Endothelial cell of umbilical vein (primary cell): Measurements from ENCODE around the gene LRP10. TPM values are rescaled to one million over a fixed set of nuclear protein-coding genes. Genes with fewer than 3 reads are reported as not detected.

ENCODE experiments used
- BruUV-seq: library from RNA; stranded (reverse); fragments of 400-500 nt; replicated peaks from 2 replicates; lab custom pipeline; 2021; lab: Mats Ljungman, UMichigan
- CTCF ChIA-PET: fragments of 300-600, 350-600 bp; sonication (Branson Sonifier 250); formaldehyde crosslinking; loops from one replicate; lab custom pipeline; 2021; ENCODE audit warnings: antibody characterized with exemption, inconsistent platforms; lab: Charles Lee
- POLR2A ChIA-PET: fragments of 300-600, 350-600 bp; sonication (Branson Sonifier 250); formaldehyde crosslinking; loops from one replicate; lab custom pipeline; 2021; ENCODE audit warnings: antibody characterized with exemption, inconsistent platforms; lab: Charles Lee
- DNase-seq: peaks from one replicate; pipeline ENCODE4 v3.0.0-alpha.2; 2011; ENCODE audit warnings: low read depth, low spot score
- FAIRE-seq: peaks from 2 replicates; lab custom pipeline; 2011; peaks lifted over from hg19 to GRCh38; lab: Jason Lieb, UNC
- H2AFZ ChIP-seq: 2 replicates; pipeline ENCODE4 v1.6.0; 2012; ENCODE audit warnings: low read depth, low read length, control low read depth, inconsistent platforms
- H3K27ac ChIP-seq: 2 replicates; pipeline ENCODE4 v1.5.1; 2011; ENCODE audit warnings: low read depth, mild to moderate bottlenecking, control low read depth, low read length, moderate library complexity; ENCODE audit not compliant: insufficient read depth
- H3K27me3 ChIP-seq, 2 experiments: 2 replicates each; pipeline versions ENCODE4 v1.6.0 to v1.6.1; 2011; ENCODE audit warnings: low read length in 2 of 2, mixed read lengths in 1 of 2; ENCODE audit not compliant: control insufficient read depth in 2 of 2, insufficient read depth in 2 of 2
- H3K36me3 ChIP-seq, 2 experiments: 2 replicates in 1 of 2; 3 replicates in 1 of 2; pipeline ENCODE4 v1.5.1; 2011; ENCODE audit warnings: low read length in 2 of 2, mild to moderate bottlenecking in 1 of 2, moderate library complexity in 1 of 2; ENCODE audit not compliant: control insufficient read depth in 2 of 2, insufficient read depth in 2 of 2; ENCODE audit errors: extremely low read depth in 1 of 2
- H3K4me1 ChIP-seq: 3 replicates; pipeline ENCODE4 v1.5.1; 2011; ENCODE audit warnings: mild to moderate bottlenecking, low read length; ENCODE audit not compliant: control insufficient read depth, insufficient read depth; ENCODE audit errors: extremely low read depth
- H3K4me2 ChIP-seq: 2 replicates; pipeline ENCODE4 v1.6.1; 2011; ENCODE audit warnings: low read length, control low read depth, mixed read lengths; ENCODE audit not compliant: insufficient read depth
- H3K4me3 ChIP-seq, 3 experiments: fragments of 200-600 bp in 1 of 3; sonication (generic), shearing (Covaris generic) in 1 of 3; replicated peaks in 1 of 3; 2 replicates each; pipeline ENCODE4 v1.5.1; 2011 to 2016; ENCODE audit warnings: control low read depth in 3 of 3, low read length in 3 of 3, mild to moderate bottlenecking in 2 of 3, inconsistent platforms in 1 of 3, low read depth in 1 of 3, moderate library complexity in 1 of 3; ENCODE audit not compliant: insufficient read depth in 1 of 3
- H3K79me2 ChIP-seq: 2 replicates; pipeline ENCODE4 v1.6.0; 2012; ENCODE audit warnings: low read length, inconsistent platforms; ENCODE audit not compliant: control insufficient read depth, insufficient read depth
- H3K9ac ChIP-seq: replicated peaks from 2 replicates; pipeline ENCODE3; 2011; ENCODE audit warnings: low read length, control low read depth; ENCODE audit not compliant: insufficient read depth; ENCODE audit errors: extremely low read depth
- H3K9me1 ChIP-seq: replicated peaks from 3 replicates; pipeline ENCODE4 v1.6.0; 2011; ENCODE audit warnings: mild to moderate bottlenecking, low read length; ENCODE audit not compliant: control insufficient read depth, insufficient read depth; ENCODE audit errors: extremely low read depth
- H3K9me3 ChIP-seq: replicated peaks from 2 replicates; pipeline ENCODE4 v1.5.1; 2012; ENCODE audit warnings: low read length, inconsistent platforms; ENCODE audit not compliant: control insufficient read depth, insufficient read depth
- H4K20me1 ChIP-seq: replicated peaks from 2 replicates; pipeline ENCODE3; 2011; ENCODE audit warnings: mild to moderate bottlenecking, low read length; ENCODE audit not compliant: control insufficient read depth, insufficient read depth; ENCODE audit errors: extremely low read depth
- GATA2 ChIP-seq: IDR thresholded peaks from 2 replicates; pipeline ENCODE4 v1.7.0; 2011; ENCODE audit warnings: low read depth, mild to moderate bottlenecking, moderate library complexity, mixed read lengths, low read length; ENCODE audit not compliant: insufficient read length, insufficient read depth
- JUN ChIP-seq: IDR thresholded peaks from 2 replicates; pipeline ENCODE4 v1.6.1; 2011; ENCODE audit warnings: borderline replicate concordance, low read depth; ENCODE audit not compliant: insufficient read length, insufficient read depth
- MYC ChIP-seq: IDR thresholded peaks from one replicate; pipeline ENCODE4 v1.6.1; 2011; ENCODE audit warnings: mild to moderate bottlenecking, low read depth, low read length
- POLR2A ChIP-seq: IDR thresholded peaks from 2 replicates; pipeline ENCODE4 v1.6.1; 2012; ENCODE audit warnings: low read depth, mild to moderate bottlenecking, control low read depth, low read length
- dilution Hi-C: fragments of 300-500 bp; cut with MboI; formaldehyde crosslinking; loops from one replicate; pipeline ENCODE4 v1.15.0; 2019; ENCODE audit warnings: low sequenced_read_pairs; ENCODE audit not compliant: extremely low pct_ligation_motif_present
- intact Hi-C: fragments of 100-400 bp; cut with micrococcal nuclease; formaldehyde crosslinking; loops from one replicate; pipeline ENCODE4 v1.10.0; 2022
- polyA plus RNA-seq, 4 experiments: library from polyadenylated mRNA; depleted of rRNA in 3 of 4; stranded (reverse) in 3 of 4; unstranded in 1 of 4; fragments of >200 nt; gene quantifications; 2 replicates each; pipeline versions ENCODE4 v1.2.1 to v1.2.3, GENCODE V29; 2011 to 2012; ENCODE audit warnings: missing spikeins in 1 of 4
- total RNA-seq: library from RNA; stranded (reverse); gene quantifications from 2 replicates; pipeline ENCODE4 v1.2.3, GENCODE V29; 2021
- TF ChIP-seq, protein P1 (sequence below), 2 donors: IDR thresholded peaks; 1 replicate in 1 of 2; 2 replicates in 1 of 2; pipeline ENCODE4 v1.5.1; 2011; ENCODE audit warnings: low read length in 2 of 2, mild to moderate bottlenecking in 2 of 2, moderate library complexity in 2 of 2, control low read depth in 1 of 2, inconsistent platforms in 1 of 2, low read depth in 1 of 2; ENCODE audit not compliant: insufficient read depth in 1 of 2; ENCODE audit errors: extremely low read depth in 1 of 2

Gene LRP10
- total and polyA plus RNA-seq, 2 donors (not counting 3 experiments of a cell fraction or from before 2014, with no cell fraction given), result 123 to 157 TPM

GRCh38 chr14:22822016-22822570, 49.4 kb upstream of the LRP10 start:
- no peaks in the 10 kb centered on the region for H3K79me2 ChIP-seq
- H2AFZ ChIP-seq, result peak overlapping the region; percentile 72
- BruUV-seq, result no TSS peak
- ChIA-PET POLR2A (interaction anchor here (0.7 to 1.8 kb wide), 6 partner anchors 29 to 168 kb away, joined by 3 to 15 read pairs (median 4); partner anchors contain the start of genes OXA1L and REM2), CTCF (interaction anchor here (0.6 to 6.9 kb wide), 34 partner anchors 12 to 432 kb away, joined by 3 to 313 read pairs (median 7); partner anchors contain the start of genes ABHD4, AJUBA, LRP10 and MMP14)
- H3K9me1 ChIP-seq, result no peaks in the 10 kb centered on the region
- dilution Hi-C loops, result no loop called here
- H3K4me1 ChIP-seq, result peaks cover 50% of the 10 kb centered on the region
- no peaks in the 10 kb centered on the region for H3K9me3 ChIP-seq
- intact Hi-C loops, result loop anchor here (1.0 to 10.0 kb wide), 4 partner anchors 97 to 265 kb away; partner anchors contain the start of genes CDH24 and RBM23
- no peak for TF ChIP-seq POLR2A
- TF ChIP-seq JUN, result no peak
- TF ChIP-seq MYC, result no peak
- H3K36me3 ChIP-seq, result no peaks in the 10 kb centered on the region
- peak overlapping the region; percentile 52 for H3K27ac ChIP-seq
- H3K27me3 ChIP-seq, result no peaks in the 10 kb centered on the region
- peak overlapping the region in 1 of 3 experiments; percentile 32 for H3K4me3 ChIP-seq
- H4K20me1 ChIP-seq, result no peaks in the 10 kb centered on the region
- FAIRE-seq (peak; percentile 31), DNase-seq (no peak)
- H3K4me2 ChIP-seq, result peak overlapping the region; percentile 30
- H3K9ac ChIP-seq, result peak overlapping the region; percentile 40

GRCh38 chr14:22822571-22823098, 48.9 kb upstream of the LRP10 start:
- Histone ChIP-seq H2AFZ (peak overlapping the region; percentile 72), H3K27ac (peak overlapping the region; percentile 68), H3K9ac (peak overlapping the region; percentile 77), H3K9me3 (no peaks in the 10 kb centered on the region), H3K79me2 (no peaks in the 10 kb centered on the region), H3K36me3 (no peaks in the 10 kb centered on the region), H3K4me3 (peak overlapping the region; percentile 14 to 57 (median 32)), H4K20me1 (no peaks in the 10 kb centered on the region), H3K4me1 (peaks cover 47% of the 10 kb centered on the region), H3K4me2 (peak overlapping the region; percentile 82), H3K27me3 (no peaks in the 10 kb centered on the region), H3K9me1 (no peaks in the 10 kb centered on the region)
- peak; percentile 91 for DNase-seq
- TF ChIP-seq GATA2 (no peak), POLR2A (no peak)
- TF ChIP-seq, protein P1, sequence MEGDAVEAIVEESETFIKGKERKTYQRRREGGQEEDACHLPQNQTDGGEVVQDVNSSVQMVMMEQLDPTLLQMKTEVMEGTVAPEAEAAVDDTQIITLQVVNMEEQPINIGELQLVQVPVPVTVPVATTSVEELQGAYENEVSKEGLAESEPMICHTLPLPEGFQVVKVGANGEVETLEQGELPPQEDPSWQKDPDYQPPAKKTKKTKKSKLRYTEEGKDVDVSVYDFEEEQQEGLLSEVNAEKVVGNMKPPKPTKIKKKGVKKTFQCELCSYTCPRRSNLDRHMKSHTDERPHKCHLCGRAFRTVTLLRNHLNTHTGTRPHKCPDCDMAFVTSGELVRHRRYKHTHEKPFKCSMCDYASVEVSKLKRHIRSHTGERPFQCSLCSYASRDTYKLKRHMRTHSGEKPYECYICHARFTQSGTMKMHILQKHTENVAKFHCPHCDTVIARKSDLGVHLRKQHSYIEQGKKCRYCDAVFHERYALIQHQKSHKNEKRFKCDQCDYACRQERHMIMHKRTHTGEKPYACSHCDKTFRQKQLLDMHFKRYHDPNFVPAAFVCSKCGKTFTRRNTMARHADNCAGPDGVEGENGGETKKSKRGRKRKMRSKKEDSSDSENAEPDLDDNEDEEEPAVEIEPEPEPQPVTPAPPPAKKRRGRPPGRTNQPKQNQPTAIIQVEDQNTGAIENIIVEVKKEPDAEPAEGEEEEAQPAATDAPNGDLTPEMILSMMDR (IDR thresholded peaks at IDR 0.05; ENCODE audit: extremely low read depth in 1 of 2, insufficient read depth in 1 of 2, low read depth in 1 of 2, low read length in 2 of 2), result peak; percentile 86 to 88
- no TSS peak for BruUV-seq
- dilution Hi-C loops, result no loop called here
- POLR2A ChIA-PET, result interaction anchor here (0.5 to 1.8 kb wide), 11 partner anchors 9 to 169 kb away, joined by 3 to 15 read pairs (median 5); partner anchors contain the start of genes OXA1L and REM2
- intact Hi-C loops, result loop anchor here (1.0 to 10.0 kb wide), 8 partner anchors 14 to 265 kb away; partner anchors contain the start of genes CDH24, MMP14 and RBM23
- no peak for FAIRE-seq
- CTCF ChIA-PET, result interaction anchor here (0.6 to 6.9 kb wide), 36 partner anchors 12 to 433 kb away, joined by 3 to 313 read pairs (median 6); partner anchors contain the start of genes ABHD4, AJUBA, LRP10 and MMP14
